GM06990 (cell line): ENCODE data around the gene GRIP2.

ENCODE experiments used
- DNase-seq: peaks from one replicate; pipeline ENCODE4 v3.0.0-alpha.2; 2011; ENCODE audit not compliant: insufficient read length; ENCODE audit errors: extremely low read depth
- H3K27me3 ChIP-seq: replicated peaks from 2 replicates; pipeline ENCODE4 v1.6.0; 2011; ENCODE audit warnings: low read length; ENCODE audit not compliant: control insufficient read depth, insufficient read depth
- H3K36me3 ChIP-seq: 2 replicates; pipeline ENCODE4 v1.5.1; 2011; ENCODE audit warnings: low read length; ENCODE audit not compliant: control insufficient read depth, insufficient read depth
- H3K4me3 ChIP-seq: replicated peaks from 2 replicates; pipeline ENCODE4 v1.5.1; 2011; ENCODE audit warnings: low read depth, mild to moderate bottlenecking, control low read depth, low read length
- TF ChIP-seq, protein P1 (sequence below): IDR thresholded peaks from 2 replicates; pipeline ENCODE4 v1.5.1; 2011; ENCODE audit warnings: low read length, control low read depth, mild to moderate bottlenecking, inconsistent platforms; ENCODE audit not compliant: insufficient read depth, poor library complexity, severe bottlenecking

Gene GRIP2

DNA sequence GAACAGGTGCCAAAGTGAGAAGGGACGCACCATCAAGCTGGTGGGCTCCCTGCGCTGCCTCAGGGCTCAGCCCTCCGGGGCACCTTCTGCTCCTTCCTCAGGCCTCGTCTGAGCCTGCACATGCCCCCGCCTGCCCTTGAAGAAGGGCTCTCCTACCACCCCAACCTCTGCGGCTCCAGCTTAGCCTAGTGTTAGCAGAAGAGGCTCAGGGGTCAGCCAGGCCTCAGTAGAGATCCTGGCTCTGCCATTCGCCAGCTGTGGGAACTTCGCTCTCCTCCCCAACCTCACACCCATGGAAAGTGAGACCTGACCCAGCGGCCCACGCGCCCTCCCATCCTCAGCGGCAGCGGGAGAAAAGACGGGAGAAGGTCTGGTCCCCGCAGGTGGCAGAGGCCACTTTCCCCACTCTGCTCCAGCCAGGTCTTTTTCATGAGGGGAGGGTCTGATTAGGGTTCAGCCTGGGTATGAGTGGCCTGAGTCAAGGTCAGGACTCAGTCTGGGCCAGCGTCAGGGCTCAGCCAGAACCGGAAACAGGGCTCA, 8.2 kb downstream of the GRIP2 start:
- no peak for DNase-seq
- Histone ChIP-seq H3K4me3 (no peak overlapping the region), H3K27me3 (no peaks in the 10 kb centered on the region; the same call in 1 of the 2 replicates), H3K36me3 (no peaks in the 10 kb centered on the region)
- TF ChIP-seq, protein P1, sequence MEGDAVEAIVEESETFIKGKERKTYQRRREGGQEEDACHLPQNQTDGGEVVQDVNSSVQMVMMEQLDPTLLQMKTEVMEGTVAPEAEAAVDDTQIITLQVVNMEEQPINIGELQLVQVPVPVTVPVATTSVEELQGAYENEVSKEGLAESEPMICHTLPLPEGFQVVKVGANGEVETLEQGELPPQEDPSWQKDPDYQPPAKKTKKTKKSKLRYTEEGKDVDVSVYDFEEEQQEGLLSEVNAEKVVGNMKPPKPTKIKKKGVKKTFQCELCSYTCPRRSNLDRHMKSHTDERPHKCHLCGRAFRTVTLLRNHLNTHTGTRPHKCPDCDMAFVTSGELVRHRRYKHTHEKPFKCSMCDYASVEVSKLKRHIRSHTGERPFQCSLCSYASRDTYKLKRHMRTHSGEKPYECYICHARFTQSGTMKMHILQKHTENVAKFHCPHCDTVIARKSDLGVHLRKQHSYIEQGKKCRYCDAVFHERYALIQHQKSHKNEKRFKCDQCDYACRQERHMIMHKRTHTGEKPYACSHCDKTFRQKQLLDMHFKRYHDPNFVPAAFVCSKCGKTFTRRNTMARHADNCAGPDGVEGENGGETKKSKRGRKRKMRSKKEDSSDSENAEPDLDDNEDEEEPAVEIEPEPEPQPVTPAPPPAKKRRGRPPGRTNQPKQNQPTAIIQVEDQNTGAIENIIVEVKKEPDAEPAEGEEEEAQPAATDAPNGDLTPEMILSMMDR = no peak

DNA sequence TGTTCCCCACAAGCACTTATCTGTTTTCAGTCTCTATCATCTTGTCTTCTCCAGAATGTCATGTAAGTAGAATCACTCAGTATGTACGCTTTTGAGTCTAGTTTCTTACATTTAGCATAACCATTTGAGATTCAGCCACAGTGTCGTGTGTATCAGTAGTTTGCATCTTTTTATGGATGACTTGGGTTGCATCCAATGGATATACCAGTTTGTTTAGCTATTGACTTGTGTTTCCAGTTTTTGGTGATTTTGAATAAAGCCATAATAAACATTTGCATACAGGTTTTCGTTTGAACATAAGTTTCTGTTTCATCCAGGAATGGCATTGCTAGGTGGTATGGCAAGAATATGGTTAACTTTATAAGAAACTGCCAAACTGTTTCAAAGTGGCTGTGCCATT, 12.1 kb downstream of the GRIP2 start:
- DNase-seq = no peak
- no peaks in the 10 kb centered on the region; the same call in 1 of the 2 replicates for H3K27me3 ChIP-seq
- H3K36me3 ChIP-seq = no peaks in the 10 kb centered on the region
- no peak overlapping the region for H3K4me3 ChIP-seq
- TF ChIP-seq, protein P1 = no peak

DNA sequence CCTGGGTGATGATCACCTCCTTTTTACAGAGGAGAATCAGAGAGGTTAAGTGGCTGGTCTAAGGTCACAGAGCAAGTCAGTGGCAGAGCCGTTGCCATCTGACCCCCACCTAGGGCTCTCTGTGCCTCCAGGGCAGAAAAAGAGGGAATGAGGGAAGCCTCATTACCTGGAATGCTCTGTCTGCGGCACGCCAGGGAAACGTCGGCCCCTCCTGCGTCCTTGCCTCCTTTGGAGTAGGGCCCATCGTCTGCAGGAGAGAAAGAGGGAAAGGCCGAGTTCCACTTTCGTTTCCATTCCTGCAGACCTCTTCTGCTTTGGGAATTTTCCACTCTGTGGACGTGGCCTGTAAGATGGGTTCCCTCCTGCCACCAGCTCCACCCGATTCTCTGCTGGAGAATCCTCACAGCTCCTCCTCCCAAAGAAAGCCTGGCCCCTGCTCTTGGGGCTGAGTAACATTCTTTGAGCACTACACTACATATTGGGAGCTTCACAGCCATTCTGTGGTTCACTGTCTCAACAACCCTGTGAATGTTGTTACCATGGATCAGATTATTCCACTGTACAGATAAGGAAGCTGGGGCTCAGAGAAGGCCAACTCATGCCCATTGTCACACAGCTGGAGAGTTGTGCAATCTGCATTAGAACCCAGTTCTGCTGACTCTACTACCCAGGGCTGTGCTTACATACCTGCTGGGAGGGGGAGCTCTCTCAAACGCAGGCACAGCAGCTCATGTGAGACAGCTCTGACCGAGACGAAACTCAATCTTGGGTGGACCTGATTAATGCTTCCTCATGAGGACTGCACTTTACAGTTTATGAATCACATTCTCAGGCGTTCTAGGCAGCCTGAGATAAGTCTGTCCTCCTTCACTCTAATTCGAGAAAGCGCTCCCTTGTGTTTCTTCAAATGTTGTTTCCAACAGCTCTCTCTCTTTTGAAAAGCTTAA, 14.2 kb downstream of the GRIP2 start:
- no peak overlapping the region for H3K4me3 ChIP-seq
- TF ChIP-seq, protein P1 = no peak

DNA sequence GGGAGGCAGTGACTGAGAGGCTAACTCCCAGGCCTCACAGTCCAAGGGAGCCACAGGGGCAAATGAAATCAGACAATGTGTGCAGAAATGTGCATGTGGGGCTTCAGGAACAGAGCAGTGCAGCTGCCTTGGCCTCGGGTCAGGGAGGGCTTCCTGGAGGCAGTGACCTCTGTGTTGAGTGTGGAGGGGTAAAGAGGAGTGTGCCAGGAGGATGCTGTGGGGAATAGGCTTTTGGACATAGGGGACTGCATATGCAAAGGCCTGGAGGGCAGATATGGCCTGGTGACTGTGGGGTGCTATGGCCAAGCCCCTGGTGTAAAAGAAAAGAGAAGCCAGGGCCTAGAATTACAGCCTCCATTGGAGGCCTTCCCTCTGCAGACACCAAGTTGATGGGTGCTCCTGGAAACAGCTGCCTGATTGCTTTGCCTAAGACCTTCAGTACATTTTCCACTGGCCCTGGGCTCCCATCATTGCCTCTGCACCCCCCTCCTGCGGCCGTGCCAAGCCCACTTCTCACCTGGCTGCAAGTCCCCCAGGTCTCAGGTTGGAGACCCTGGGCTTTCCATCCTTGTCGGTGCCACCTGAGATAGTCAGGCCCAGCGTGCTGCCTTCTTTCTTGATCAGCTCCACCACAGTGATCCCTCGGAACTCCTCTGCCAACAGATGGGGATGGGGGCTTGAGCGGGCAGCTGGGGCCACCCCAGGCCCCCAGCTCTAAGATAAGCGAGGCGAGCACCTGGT, 15.1 kb downstream of the GRIP2 start:
- TF ChIP-seq, protein P1 = no peak
- no peak for DNase-seq
- Histone ChIP-seq H3K4me3 (no peak overlapping the region), H3K36me3 (no peaks in the 10 kb centered on the region), H3K27me3 (peaks cover 5% of the 10 kb centered on the region; the same call in 1 of the 2 replicates)

More for the DNA sequence above, 14.2 kb downstream of the GRIP2 start:
- no peaks in the 10 kb centered on the region for H3K36me3 ChIP-seq
- DNase-seq = no peak
- peaks cover 3% of the 10 kb centered on the region; the same call in 1 of the 2 replicates for H3K27me3 ChIP-seq

DNA sequence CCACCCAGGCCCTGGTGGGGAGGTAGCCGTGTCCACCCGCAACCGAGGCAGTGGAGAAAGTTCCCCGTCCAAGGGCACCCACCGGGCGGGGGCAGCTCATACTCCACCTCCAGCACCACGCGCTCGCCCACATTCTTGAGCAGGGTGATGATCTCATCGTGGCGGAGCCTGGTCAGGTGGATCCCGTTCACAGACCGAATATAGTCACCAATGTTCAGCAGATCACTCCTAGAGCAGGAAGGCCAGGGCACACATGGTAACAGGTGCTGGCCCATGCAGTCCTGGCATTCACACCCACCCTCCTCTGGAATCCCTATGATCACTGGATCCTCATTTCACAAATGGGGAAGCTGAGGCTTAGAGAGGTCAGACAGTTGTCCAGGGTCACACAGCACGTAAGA, 15.8 kb downstream of the GRIP2 start:
- no peaks in the 10 kb centered on the region for H3K36me3 ChIP-seq
- no peak for DNase-seq
- no peak overlapping the region for H3K4me3 ChIP-seq
- H3K27me3 ChIP-seq = peaks cover 5% of the 10 kb centered on the region; the same call in 1 of the 2 replicates
- TF ChIP-seq, protein P1 = no peak
